Astrocyte of the cerebellum (primary cell): Measurements from ENCODE around the gene PSMF1.

Experiments used
- DNase-seq: peaks from one replicate; pipeline ENCODE4 v3.0.0-alpha.2; 2011; ENCODE audit warnings: low read depth
- H3K4me3 ChIP-seq: 2 replicates; pipeline ENCODE4 v1.5.1; 2011; ENCODE audit warnings: mild to moderate bottlenecking, low read depth, low read length, moderate library complexity
- in situ Hi-C: cut with HindIII; loops from 2 replicates; pipeline ENCODE4 v1.10.0; 2017; ENCODE audit warnings: low sequenced_read_pairs
- TF ChIP-seq, protein P1 (sequence below): IDR thresholded peaks from 2 replicates; pipeline ENCODE4 v1.5.1; 2012; ENCODE audit warnings: low read length, low read depth, moderate library complexity, mild to moderate bottlenecking; ENCODE audit errors: missing control alignments

PSMF1 gene

DNA sequence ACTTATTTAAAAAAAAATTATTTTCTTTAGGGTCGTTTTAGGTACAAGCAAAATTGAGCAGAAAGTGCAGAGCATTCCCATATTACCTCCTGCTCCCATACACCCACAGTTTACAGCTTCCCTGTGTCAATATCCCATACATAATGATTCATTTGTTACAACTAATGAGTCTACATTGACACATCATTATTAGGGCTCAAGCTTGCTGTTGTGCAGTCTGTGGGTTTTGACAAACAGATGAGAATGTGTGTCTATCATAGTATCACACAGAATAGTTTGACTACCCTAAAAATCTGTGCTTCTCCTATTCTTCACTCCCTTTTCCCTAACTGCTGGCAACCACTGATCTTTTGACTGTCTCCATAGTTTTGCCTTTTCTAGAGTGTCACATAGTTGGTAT lies 9.4 kb downstream of the PSMF1 start:
- no peak for DNase-seq
- in situ Hi-C loops = no loop called here

DNA sequence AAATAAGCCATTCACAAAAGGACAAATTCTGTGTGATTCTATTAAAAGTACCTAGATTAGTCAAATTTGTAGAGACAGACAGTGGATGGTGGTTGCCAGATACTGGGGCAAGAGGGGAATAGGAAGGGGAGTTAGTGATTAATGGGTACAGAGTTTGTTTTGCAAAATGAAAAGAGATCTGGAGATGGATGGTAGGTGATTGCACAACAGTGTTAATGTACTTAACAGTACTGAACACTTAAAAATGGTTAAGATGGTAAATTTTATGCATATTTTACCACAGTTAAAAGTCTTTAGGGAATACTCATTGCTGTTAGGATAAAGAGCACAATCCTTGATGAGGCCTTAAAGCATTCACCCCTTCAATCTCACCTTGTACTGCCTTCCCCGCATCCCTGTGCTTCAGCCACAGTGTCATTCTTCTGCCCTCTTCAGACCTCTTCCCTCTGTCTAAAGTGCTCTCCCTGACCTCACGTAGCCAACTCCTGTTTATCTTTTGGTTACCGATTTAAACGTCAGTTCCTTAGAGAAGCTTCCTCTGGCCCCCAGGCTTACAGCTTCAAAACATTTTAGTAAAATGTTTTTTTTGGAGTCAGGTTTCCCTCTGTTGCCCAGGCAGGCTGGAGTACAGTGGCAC lies 11.8 kb downstream of the PSMF1 start:
- H3K4me3 ChIP-seq = no peak overlapping the region
- no peak for DNase-seq
- TF ChIP-seq, protein P1, sequence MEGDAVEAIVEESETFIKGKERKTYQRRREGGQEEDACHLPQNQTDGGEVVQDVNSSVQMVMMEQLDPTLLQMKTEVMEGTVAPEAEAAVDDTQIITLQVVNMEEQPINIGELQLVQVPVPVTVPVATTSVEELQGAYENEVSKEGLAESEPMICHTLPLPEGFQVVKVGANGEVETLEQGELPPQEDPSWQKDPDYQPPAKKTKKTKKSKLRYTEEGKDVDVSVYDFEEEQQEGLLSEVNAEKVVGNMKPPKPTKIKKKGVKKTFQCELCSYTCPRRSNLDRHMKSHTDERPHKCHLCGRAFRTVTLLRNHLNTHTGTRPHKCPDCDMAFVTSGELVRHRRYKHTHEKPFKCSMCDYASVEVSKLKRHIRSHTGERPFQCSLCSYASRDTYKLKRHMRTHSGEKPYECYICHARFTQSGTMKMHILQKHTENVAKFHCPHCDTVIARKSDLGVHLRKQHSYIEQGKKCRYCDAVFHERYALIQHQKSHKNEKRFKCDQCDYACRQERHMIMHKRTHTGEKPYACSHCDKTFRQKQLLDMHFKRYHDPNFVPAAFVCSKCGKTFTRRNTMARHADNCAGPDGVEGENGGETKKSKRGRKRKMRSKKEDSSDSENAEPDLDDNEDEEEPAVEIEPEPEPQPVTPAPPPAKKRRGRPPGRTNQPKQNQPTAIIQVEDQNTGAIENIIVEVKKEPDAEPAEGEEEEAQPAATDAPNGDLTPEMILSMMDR = no peak
- in situ Hi-C loops = no loop called here

More for the DNA sequence above, 9.4 kb downstream of the PSMF1 start:
- no peak overlapping the region for H3K4me3 ChIP-seq
- TF ChIP-seq, protein P1 = no peak

DNA sequence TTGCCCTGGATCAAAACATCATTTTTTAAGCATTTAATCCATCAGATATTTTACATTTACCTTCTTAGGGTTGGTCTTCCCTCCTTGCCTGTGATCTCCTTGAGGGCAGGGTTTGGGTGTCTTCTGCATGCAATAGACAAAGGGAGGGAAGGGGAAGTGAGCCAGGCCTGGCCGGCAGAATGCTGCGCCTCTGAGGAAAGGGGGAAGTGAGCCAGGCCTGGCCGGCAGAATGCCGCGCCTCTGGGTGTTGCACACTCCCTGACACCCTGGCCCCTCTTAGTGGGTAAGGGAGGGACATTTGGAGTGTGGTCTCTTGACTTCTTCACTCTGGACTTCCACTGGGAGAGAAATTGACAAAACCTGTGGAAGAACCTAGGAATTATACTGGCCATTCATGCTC lies 12.4 kb downstream of the PSMF1 start:
- TF ChIP-seq, protein P1 = no peak
- H3K4me3 ChIP-seq = no peak overlapping the region
- in situ Hi-C loops = no loop called here
- no peak for DNase-seq

DNA sequence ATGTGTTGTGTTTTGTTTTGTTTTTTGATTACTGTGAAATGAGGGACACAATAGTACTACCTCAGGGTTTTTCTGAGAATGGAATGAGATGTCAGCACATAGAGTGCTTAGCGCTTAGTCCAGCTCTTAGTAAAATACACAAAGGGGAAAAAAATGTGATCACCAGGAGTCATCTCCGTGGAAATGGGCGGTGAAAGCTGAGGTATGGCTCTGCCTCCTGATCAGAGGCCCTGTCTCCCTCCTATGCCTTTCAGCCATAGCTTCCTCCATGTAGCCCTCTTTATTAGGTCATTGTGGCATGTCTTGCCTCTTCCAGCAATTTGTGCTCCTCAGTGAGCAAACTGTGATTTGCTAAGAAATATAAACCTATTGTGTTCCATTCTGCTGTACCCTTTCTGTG lies 13.0 kb downstream of the PSMF1 start:
- H3K4me3 ChIP-seq = no peak overlapping the region
- in situ Hi-C loops = no loop called here
- no peak for DNase-seq
- TF ChIP-seq, protein P1 = no peak

DNA sequence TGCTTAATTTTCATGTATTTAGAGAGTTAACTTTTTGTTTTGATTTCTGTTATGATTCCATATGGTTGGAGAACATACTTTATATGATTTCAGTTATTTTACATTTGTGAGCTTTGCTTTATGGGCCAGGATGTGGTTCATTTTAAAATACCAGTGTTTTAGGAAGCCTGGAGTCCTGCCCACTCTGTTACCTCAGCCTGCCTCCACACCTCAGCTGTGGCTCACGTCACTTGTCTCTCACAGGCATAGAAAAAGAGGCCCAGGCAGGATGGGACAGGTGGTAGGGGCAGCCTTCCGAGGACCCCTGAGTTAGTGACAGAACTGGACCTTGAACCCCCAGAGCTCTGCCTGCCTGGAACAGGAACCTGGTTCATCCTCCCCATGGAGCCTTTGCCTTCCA lies 16.0 kb downstream of the PSMF1 start:
- in situ Hi-C loops = no loop called here
- TF ChIP-seq, protein P1 = no peak
- no peak overlapping the region for H3K4me3 ChIP-seq
- DNase-seq = no peak

DNA sequence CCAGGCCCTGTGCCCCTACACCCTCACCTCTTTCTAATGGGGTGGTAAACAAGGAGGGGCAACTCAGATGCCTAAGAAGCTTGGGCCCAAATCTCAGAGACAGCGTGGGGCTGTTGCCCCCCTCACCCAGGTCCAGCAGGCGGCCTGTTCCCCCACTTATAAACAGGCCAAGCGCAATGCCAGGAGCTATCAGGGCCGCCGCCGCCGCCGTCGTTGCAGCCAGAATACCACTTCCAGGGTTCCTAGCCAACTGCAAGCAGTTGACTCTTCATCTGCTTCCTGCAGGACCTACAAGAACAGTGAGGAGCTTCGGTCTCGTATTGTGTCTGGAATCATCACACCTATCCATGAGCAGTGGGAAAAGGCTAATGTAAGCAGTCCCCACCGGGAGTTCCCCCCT lies 16.4 kb downstream of the PSMF1 start:
- in situ Hi-C loops = no loop called here

More for the DNA sequence above, 16.4 kb downstream of the PSMF1 start:
- no peak overlapping the region for H3K4me3 ChIP-seq
- TF ChIP-seq, protein P1 = no peak
- DNase-seq = no peak
